ENCODE results near the gene SLC39A5. TPM values are rescaled to one million over a fixed set of nuclear protein-coding genes. Genes with fewer than 3 reads are reported as not detected.

The SLC39A5 gene
- total and polyA plus RNA-seq, 2 of the 8 experiments (the other 6 are each of a cell fraction or from before 2014, with no cell fraction given), result 0.27 TPM; not detected in 1

GRCh38 chr12:56236985-56237384 lies 7.1 kb downstream of the SLC39A5 start:
- Histone ChIP-seq H4K91ac (replicated peaks; ENCODE audit: insufficient read length, low read length) (no peak overlapping the region), H3K79me1 (ENCODE audit: low read depth, low read length) (no peaks in the 10 kb centered on the region), H2BK120ac (replicated peaks; ENCODE audit: low read depth, low read length) (no peak overlapping the region), H3K23me2 (ENCODE audit: low read depth, low read length) (no peaks in the 10 kb centered on the region), H3K79me2 (ENCODE audit: control insufficient read depth in 1 of 2, insufficient read depth in 2 of 2, low read length in 2 of 2) (no peaks in the 10 kb centered on the region), H3K27me3 (replicated peaks in 1 of 4; ENCODE audit: control insufficient read depth in 3 of 4, extremely low read depth in 1 of 4, insufficient read depth in 3 of 4, low read length in 3 of 4) (0 out of 7 replicates have a peak, but pooled peaks cover 0 to 2% (median 0%) of the 10 kb centered on the region in 4 experiments), H3K27ac (ENCODE audit: low read depth, low read length) (no peak overlapping the region), H2AFZ (ENCODE audit: low read length) (no peak overlapping the region), H2AK5ac (ENCODE audit: low read depth, low read length) (no peak overlapping the region), H3K4me1 (replicated peaks in 1 of 4; ENCODE audit: control insufficient read depth in 3 of 4, insufficient read depth in 4 of 4, low read length in 3 of 4) (peaks cover 0 to 4% (median 2%) of the 10 kb centered on the region in 4 experiments; a peak in 4 of 7 replicates), H3K4me2 (ENCODE audit: insufficient read depth in 1 of 2, low read depth in 2 of 2, low read length in 2 of 2) (no peak overlapping the region), H3K56ac (replicated peaks; ENCODE audit: insufficient read length, low read depth, low read length) (no peak overlapping the region), H2BK15ac (ENCODE audit: low read length) (no peak overlapping the region), H4K20me1 (replicated peaks in 1 of 2; ENCODE audit: control insufficient read depth in 1 of 2, insufficient read depth in 2 of 2, low read length in 2 of 2) (peaks cover 0 to 3% of the 10 kb centered on the region in 2 experiments), H4K8ac (ENCODE audit: extremely low read depth, insufficient read depth, low read length) (no peak overlapping the region), H2BK5ac (ENCODE audit: low read depth, low read length) (no peak overlapping the region), H3K9me3 (ENCODE audit: insufficient read depth in 2 of 2, low read depth in 1 of 2, low read length in 1 of 2) (no peaks in the 10 kb centered on the region), H3K18ac (ENCODE audit: extremely low read depth, low read length) (no peak overlapping the region; the same call in 1 of the 2 replicates), H3K9ac (replicated peaks in 1 of 4; ENCODE audit: extremely low read depth in 1 of 4, low read depth in 3 of 4, low read length in 3 of 4) (no peak overlapping the region), H3K36me3 (ENCODE audit: control insufficient read depth in 2 of 4, insufficient read depth in 4 of 4, low read length in 3 of 4) (peaks cover 0 to 12% (median 2%) of the 10 kb centered on the region in 4 experiments; a peak in 3 of 8 replicates), H3K4me3 (ENCODE audit: extremely low read depth in 1 of 4, insufficient read depth in 2 of 4, low read depth in 3 of 4, low read length in 4 of 4) (no peak overlapping the region), H3K23ac (ENCODE audit: insufficient read length) (no peak overlapping the region), H4K5ac (ENCODE audit: insufficient read length, low read depth, low read length) (no peak overlapping the region), H2BK12ac (ENCODE audit: low read depth, low read length) (no peak overlapping the region), H2BK20ac (ENCODE audit: low read length) (no peak overlapping the region), H3K14ac (ENCODE audit: insufficient read length) (no peak overlapping the region), H3K4ac (replicated peaks; ENCODE audit: insufficient read length, low read depth, low read length) (no peak overlapping the region)
- WGBS, 2 experiments (ENCODE audit: extremely low coverage in 1 of 2, insufficient coverage in 1 of 2, insufficient read length in 1 of 2, insufficient replicate concordance in 2 of 2, low coverage in 1 of 2, low lambda C conversion rate in 2 of 2, missing lambda C conversion rate in 1 of 2), result 94% methylated on average over 5 of the region's 5 CpGs; no CpG with 5 or more reads in 1 of the 2 experiments
- no peak for DNase-seq (ENCODE audit: low read depth in 1 of 2, low spot score in 2 of 2)
- FAIRE-seq, result no peak
- ChIA-PET CTCF (ENCODE audit: partially characterized antibody) (interaction anchor here (0.6 to 3.1 kb wide), 6 partner anchors 10 to 31 kb away, joined by 3 to 22 read pairs (median 4); partner anchors contain the start of genes ANKRD52 and RNF41), POLR2A (ENCODE audit: partially characterized antibody) (interaction anchor here (1.0 to 8.6 kb wide), 15 partner anchors 11 to 157 kb away, joined by 3 to 65 read pairs (median 6); partner anchors contain the start of genes ANKRD52, COQ10A, ERBB3 and ESYT1)
- no peak for TF ChIP-seq POU5F1 (IDR thresholded peaks at IDR 0.05; ENCODE audit: low read depth, low read length)
- TF ChIP-seq HDAC2 (IDR thresholded peaks at IDR 0.05; ENCODE audit: borderline replicate concordance in 1 of 2, low read depth in 2 of 2, low read length in 2 of 2), result no peak
- TF ChIP-seq KDM1A (IDR thresholded peaks at IDR 0.05; ENCODE audit: borderline replicate concordance, low read length), result no peak
